Body of pancreas (tissue), 4 donors: ENCODE measurements around the gene DMRTC2. TPM values are rescaled to one million over a fixed set of nuclear protein-coding genes. Genes with fewer than 3 reads are reported as not detected.

Source experiments
- ATAC-seq: fragments of 150-250 bp; one replicate; pipeline ENCODE4 v1.9.1; 2016
- DNase-seq, 4 donors: peaks; one replicate each; pipeline ENCODE4 v3.0.0-alpha.2; 2019
- H3K27ac ChIP-seq, 4 donors: fragments of 200-600 bp; sonication (generic); 1 replicate in 3 of 4; 2 replicates in 1 of 4; pipeline versions ENCODE4 v1.5.1 to v1.6.1; 2016 to 2019; ENCODE audit warnings: mild to moderate bottlenecking in 1 of 4, mixed read lengths in 1 of 4, moderate library complexity in 1 of 4
- H3K27me3 ChIP-seq, 2 donors: fragments of 200-600 bp; sonication (generic); one replicate each; pipeline ENCODE4 v1.6.0; 2016; ENCODE audit warnings: mild to moderate bottlenecking in 1 of 2
- H3K36me3 ChIP-seq, 2 donors: fragments of 200-600 bp; sonication (generic); replicated peaks in 1 of 2; 2 replicates each; pipeline ENCODE4 v1.5.1; 2016; ENCODE audit warnings: low read depth in 2 of 2; ENCODE audit not compliant: insufficient read depth in 1 of 2
- H3K4me1 ChIP-seq: fragments of 200-600 bp; sonication (generic); one replicate; pipeline ENCODE4 v1.6.0; 2016
- H3K4me3 ChIP-seq, 2 donors: fragments of 200-600 bp; sonication (generic); 1 replicate in 1 of 2; 2 replicates in 1 of 2; pipeline ENCODE4 v1.5.1; 2016 to 2019
- H3K9me3 ChIP-seq, 3 donors: fragments of 200-600 bp; sonication (generic); 1 replicate in 2 of 3; 2 replicates in 1 of 3; pipeline ENCODE4 v1.5.1; 2016
- POLR2A ChIP-seq, 3 donors: fragments of 450-650 bp; IDR thresholded peaks; one replicate each; pipeline ENCODE4 v1.6.1; 2016; ENCODE audit warnings: antibody characterized with exemption in 3 of 3, mild to moderate bottlenecking in 2 of 3
- WGBS, 2 donors: methylation state at CpG; one replicate each; pipeline ENCODE4 v1.1.5; 2017; 5-methylcytosine and 5-hydroxymethylcytosine counted together
- intact Hi-C: fragments of 100-400 bp; cut with DNase I; formaldehyde crosslinking; loops from one replicate; pipeline ENCODE4 v1.15.1; 2023
- total RNA-seq, 2 donors: library from RNA; depleted of rRNA; stranded (reverse); fragments of >200 nt; gene quantifications; one replicate each; pipeline ENCODE4 v1.1.0, GENCODE V29; 2016
- TF ChIP-seq, protein P1 (sequence below), 7 experiments: fragments of 450-650 bp in 4 of 7; fragments of 200-600 bp in 3 of 7; sonication (generic) in 3 of 7; IDR thresholded peaks; one replicate each; pipeline ENCODE4 v1.5.1; 2016 to 2019; ENCODE audit warnings: antibody characterized with exemption in 7 of 7

DMRTC2 gene
- total RNA-seq, 2 donors from 2014 or later, result not detected

DNA sequence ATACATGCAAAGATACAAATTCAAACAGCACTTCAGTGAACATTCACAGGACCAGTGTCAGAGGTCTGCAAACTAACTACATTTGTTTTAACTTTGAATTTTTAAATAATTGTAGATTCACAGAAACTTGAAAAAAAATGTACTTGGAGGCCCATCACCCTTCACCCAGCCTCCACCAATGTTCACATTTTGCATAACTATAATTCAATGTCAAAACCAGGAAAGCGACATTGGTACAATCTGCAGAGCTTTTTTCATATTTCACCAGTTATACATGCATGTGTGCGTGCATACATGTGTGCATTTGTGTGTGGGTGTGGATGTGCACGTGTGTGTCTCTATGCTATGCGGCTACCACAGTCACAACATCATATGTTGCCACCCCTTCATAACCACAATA, 29.5 kb upstream of the DMRTC2 start:
- WGBS, 2 donors, result 60 to 84% methylated on average over 4 of the region's 4 CpGs
- no peak overlapping the region for H3K27ac ChIP-seq
- no peaks in the 10 kb centered on the region for H3K27me3 ChIP-seq
- TF ChIP-seq, protein P1, sequence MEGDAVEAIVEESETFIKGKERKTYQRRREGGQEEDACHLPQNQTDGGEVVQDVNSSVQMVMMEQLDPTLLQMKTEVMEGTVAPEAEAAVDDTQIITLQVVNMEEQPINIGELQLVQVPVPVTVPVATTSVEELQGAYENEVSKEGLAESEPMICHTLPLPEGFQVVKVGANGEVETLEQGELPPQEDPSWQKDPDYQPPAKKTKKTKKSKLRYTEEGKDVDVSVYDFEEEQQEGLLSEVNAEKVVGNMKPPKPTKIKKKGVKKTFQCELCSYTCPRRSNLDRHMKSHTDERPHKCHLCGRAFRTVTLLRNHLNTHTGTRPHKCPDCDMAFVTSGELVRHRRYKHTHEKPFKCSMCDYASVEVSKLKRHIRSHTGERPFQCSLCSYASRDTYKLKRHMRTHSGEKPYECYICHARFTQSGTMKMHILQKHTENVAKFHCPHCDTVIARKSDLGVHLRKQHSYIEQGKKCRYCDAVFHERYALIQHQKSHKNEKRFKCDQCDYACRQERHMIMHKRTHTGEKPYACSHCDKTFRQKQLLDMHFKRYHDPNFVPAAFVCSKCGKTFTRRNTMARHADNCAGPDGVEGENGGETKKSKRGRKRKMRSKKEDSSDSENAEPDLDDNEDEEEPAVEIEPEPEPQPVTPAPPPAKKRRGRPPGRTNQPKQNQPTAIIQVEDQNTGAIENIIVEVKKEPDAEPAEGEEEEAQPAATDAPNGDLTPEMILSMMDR (IDR thresholded peaks at IDR 0.05), result no peak
- TF ChIP-seq POLR2A (IDR thresholded peaks at IDR 0.05), result no peak
- DNase-seq (no peak), ATAC-seq (no peak)
- no peaks in the 10 kb centered on the region for H3K36me3 ChIP-seq
- intact Hi-C loops, result no loop called here
- H3K4me1 ChIP-seq, result no peaks in the 10 kb centered on the region
- H3K9me3 ChIP-seq, result no peaks in the 10 kb centered on the region
- no peak overlapping the region for H3K4me3 ChIP-seq

- H3K27ac ChIP-seq, result no peak overlapping the region
- no peaks in the 10 kb centered on the region for H3K4me1 ChIP-seq
- ATAC-seq, result peak; percentile 59
- H3K36me3 ChIP-seq, result no peaks in the 10 kb centered on the region
- H3K27me3 ChIP-seq, result no peaks in the 10 kb centered on the region
- DNase-seq, result no peak
- H3K9me3 ChIP-seq, result no peaks in the 10 kb centered on the region
- WGBS, 2 donors, result 13 to 22% methylated on average over 2 of the region's 2 CpGs
- H3K4me3 ChIP-seq, result no peak overlapping the region
- no peak for TF ChIP-seq POLR2A (IDR thresholded peaks at IDR 0.05)
- TF ChIP-seq, protein P1 (IDR thresholded peaks at IDR 0.05), result no peak
- intact Hi-C loops, result no loop called here
Observed at GRCh38 chr19:41816761-41817160, 28.1 kb upstream of the DMRTC2 start.

- no peak overlapping the region for H3K27ac ChIP-seq
- ATAC-seq (peak; percentile 65), DNase-seq (peak; percentile 38 to 52 (median 42))
- no peaks in the 10 kb centered on the region for H3K36me3 ChIP-seq
- H3K9me3 ChIP-seq, result no peaks in the 10 kb centered on the region
- H3K27me3 ChIP-seq, result peaks cover 0 to 5% of the 10 kb centered on the region in 2 donors
- H3K4me3 ChIP-seq, result no peak overlapping the region
- WGBS, 2 donors, result 30 to 32% methylated on average over 11 to 12 of the region's 12 CpGs
- TF ChIP-seq, protein P1 (IDR thresholded peaks at IDR 0.05), result peak; percentile 37 to 76 (median 70)
- no peak for TF ChIP-seq POLR2A (IDR thresholded peaks at IDR 0.05)
- H3K4me1 ChIP-seq, result no peaks in the 10 kb centered on the region
- intact Hi-C loops, result no loop called here
Observed at GRCh38 chr19:41821003-41821735, 23.7 kb upstream of the DMRTC2 start.

DNA sequence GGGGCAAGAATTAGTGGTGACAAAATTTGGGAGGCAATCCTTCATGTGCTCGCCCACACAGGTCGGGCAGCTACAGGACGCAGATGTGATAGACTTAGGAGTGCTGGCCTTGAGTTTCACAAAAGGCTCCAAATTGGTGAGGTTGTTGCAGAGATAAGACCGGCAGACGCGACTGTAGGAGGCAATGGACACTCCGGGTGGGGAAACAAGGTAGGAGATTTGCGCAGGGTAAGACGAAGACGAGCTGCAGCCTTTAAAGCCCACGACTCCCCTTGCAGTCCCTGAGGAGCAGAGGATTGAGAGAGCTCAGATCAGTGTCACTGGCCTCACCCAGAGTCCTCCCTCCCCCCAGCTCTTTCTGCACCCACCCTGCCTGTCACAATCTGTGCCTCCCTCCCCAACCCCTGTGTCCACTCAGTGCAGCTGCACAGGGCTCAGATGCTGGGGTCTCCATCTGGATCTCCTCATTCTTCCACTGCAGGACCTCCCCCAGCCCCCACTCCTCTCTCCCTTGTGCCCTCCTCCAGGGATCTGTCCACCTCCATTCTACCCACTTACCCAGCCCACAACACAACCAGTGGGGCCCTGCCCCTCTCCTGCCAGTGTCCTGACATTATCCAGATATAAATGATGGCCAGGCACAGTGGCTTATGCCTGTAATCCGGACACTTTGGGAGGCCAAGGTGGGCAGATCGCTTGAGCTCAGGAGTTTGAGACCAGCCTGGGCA, 6.7 kb upstream of the DMRTC2 start:
- Histone ChIP-seq H3K9me3 (no peaks in the 10 kb centered on the region), H3K27ac (no peak overlapping the region), H3K36me3 (no peaks in the 10 kb centered on the region), H3K4me3 (no peak overlapping the region), H3K4me1 (no peaks in the 10 kb centered on the region), H3K27me3 (no peaks in the 10 kb centered on the region)
- TF ChIP-seq POLR2A (IDR thresholded peaks at IDR 0.05), result no peak
- TF ChIP-seq, protein P1 (IDR thresholded peaks at IDR 0.05), result no peak
- ATAC-seq, result no peak
- WGBS, 2 donors, result 31% methylated on average over 13 of the region's 13 CpGs
- intact Hi-C loops, result no loop called here
- no peak for DNase-seq
